ENCODE results near the gene SIVA1.

Gene SIVA1

GRCh38 chr14:104732931-104733681 is 19.8 kb upstream of the SIVA1 start:
- no peak for TF ChIP-seq CTCF (IDR thresholded peaks at IDR 0.05; ENCODE audit: low read depth, low read length)
- no peak for DNase-seq (ENCODE audit: extremely low read depth, low read depth)

DNA sequence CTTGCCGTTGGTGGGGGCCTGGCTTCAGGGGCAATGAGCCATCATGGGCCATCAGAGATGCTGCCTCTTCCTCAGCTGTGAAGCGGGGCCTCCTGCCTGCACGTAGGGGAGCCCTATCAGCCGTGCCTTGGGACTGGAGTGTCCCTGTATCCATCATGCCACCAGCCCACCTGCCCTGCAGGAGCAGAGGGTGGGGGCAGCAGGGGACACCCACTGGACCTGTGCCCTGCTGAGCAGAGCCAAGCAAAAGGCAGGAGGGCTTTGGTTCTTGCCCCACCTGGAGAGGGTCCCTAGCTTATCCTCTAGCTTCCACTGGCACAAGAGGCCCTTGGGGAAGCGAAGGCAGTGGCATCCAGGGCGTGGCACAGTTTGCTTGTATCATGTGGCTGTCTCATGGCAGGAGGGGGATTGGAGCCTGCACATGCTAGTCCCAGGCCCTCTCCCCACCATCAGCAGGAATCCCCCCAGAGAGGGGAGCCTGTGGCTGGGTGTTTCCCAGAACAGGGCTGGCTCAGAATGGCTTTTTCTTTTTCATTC is 18.8 kb upstream of the SIVA1 start:
- DNase-seq (ENCODE audit: extremely low read depth, low read depth), result no peak
- no peak for TF ChIP-seq CTCF (IDR thresholded peaks at IDR 0.05; ENCODE audit: low read depth, low read length)

DNA sequence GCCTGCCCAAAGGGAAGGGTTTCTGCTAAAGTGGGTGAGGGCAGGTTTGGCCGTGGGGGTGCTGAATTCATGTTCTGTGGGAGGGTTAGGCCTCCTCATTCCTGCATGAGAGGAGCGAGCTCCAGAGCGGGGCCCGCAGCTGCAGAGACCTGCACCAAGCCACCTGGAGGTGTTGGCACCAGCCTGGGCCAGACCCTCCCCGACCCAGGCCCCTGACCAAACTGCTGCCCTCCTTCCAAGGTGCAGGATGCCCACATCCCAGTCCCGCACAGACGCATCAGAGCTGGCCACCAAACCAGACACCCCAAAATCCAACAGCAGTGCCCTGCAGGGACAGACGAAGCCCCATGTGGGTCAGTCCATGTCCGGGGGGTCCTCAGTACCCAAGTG is 18.4 kb upstream of the SIVA1 start:
- TF ChIP-seq CTCF (IDR thresholded peaks at IDR 0.05; ENCODE audit: low read depth, low read length), result no peak

GRCh38 chr14:104734991-104735779 is 17.8 kb upstream of the SIVA1 start:
- DNase-seq (ENCODE audit: extremely low read depth, low read depth), result no peak
- no peak for TF ChIP-seq CTCF (IDR thresholded peaks at IDR 0.05; ENCODE audit: low read depth, low read length)

More for the DNA sequence above, 18.4 kb upstream of the SIVA1 start:
- no peak for DNase-seq (ENCODE audit: extremely low read depth, low read depth)

DNA sequence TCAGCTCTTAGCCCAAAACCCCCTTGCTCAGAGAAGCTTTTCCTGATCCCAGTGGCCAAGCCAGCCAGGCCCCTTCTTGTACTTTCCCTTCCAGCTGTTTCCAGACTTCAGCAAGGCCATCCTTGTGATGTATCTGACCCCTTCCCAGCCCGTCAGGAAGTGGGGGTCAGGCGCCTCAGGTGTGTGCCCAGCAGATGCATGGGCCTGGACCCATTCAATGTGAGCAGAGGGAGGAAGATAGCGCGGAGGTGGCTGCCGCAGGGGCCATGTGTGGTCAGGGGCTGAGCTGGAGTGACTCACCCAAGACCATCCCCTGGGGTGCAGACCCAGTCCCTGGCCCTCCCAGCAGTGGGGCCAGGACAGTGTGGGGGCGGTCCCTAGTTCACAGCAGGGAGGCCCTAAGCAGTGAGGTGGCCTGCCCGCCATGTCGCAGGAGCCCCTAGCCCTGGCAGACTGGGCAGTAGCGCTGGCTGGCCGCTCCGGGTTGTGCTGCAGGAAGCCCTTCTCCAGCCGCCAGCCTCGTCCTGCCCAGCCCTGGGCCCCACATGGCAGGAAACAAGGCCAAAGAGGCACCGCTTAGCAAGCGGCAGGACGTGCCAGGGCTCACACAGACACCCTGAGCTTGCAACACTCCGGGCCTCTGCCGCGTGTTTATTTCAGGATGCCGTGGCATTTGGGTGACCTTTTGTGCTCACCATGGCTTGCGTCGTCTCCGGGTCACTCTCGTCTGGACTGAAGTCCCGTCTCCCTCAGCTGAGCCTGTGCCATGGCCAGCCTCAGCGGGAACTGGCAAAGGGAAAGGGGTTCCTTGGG is 16.9 kb upstream of the SIVA1 start:
- no peak for DNase-seq (ENCODE audit: extremely low read depth, low read depth)
- no peak for TF ChIP-seq CTCF (IDR thresholded peaks at IDR 0.05; ENCODE audit: low read depth, low read length)

GRCh38 chr14:104738375-104739019 is 14.4 kb upstream of the SIVA1 start:
- DNase-seq (ENCODE audit: extremely low read depth, low read depth), result no peak
- TF ChIP-seq CTCF (IDR thresholded peaks at IDR 0.05; ENCODE audit: low read depth, low read length), result no peak

All from AG09319 (cell line).